ENCODE results near the gene MAP3K21.

MAP3K21 gene

GRCh38 chr1:233336554-233337456 lies 9.3 kb downstream of the MAP3K21 start:
- TF ChIP-seq SUZ12 (IDR thresholded peaks at IDR 0.05; ENCODE audit: extremely low read depth, insufficient read depth, insufficient read length) (no peak), YY1 (IDR thresholded peaks at IDR 0.05; ENCODE audit: insufficient read depth, insufficient read length) (no peak), ZNF274 (IDR thresholded peaks at IDR 0.05; ENCODE audit: low read depth, low read length) (no peak)
- H3K4me3 ChIP-seq (ENCODE audit: insufficient read length, low read depth) = no peak overlapping the region
- H3K4me1 ChIP-seq (ENCODE audit: insufficient read depth, insufficient read length) = no peaks in the 10 kb centered on the region
- no peaks in the 10 kb centered on the region for H3K9me3 ChIP-seq (ENCODE audit: insufficient read depth, low read length)
- H3K27me3 ChIP-seq (ENCODE audit: insufficient read depth, insufficient read length) = no peaks in the 10 kb centered on the region
- H3K36me3 ChIP-seq (ENCODE audit: insufficient read depth, insufficient read length, low read length) = no peaks in the 10 kb centered on the region
- DNase-seq (ENCODE audit: low read depth, low spot score) = no peak
- H3K9ac ChIP-seq (ENCODE audit: insufficient read length, low read depth) = no peak overlapping the region

GRCh38 chr1:233337505-233337904 lies 10.0 kb downstream of the MAP3K21 start:
- no peak for DNase-seq (ENCODE audit: low read depth, low spot score)
- Histone ChIP-seq H3K4me1 (ENCODE audit: insufficient read depth, insufficient read length) (no peaks in the 10 kb centered on the region), H3K27me3 (ENCODE audit: insufficient read depth, insufficient read length) (no peaks in the 10 kb centered on the region), H3K9me3 (ENCODE audit: insufficient read depth, low read length) (no peaks in the 10 kb centered on the region), H3K36me3 (ENCODE audit: insufficient read depth, insufficient read length, low read length) (no peaks in the 10 kb centered on the region), H3K4me3 (ENCODE audit: insufficient read length, low read depth) (no peak overlapping the region), H3K9ac (ENCODE audit: insufficient read length, low read depth) (no peak overlapping the region)
- TF ChIP-seq ZNF274 (IDR thresholded peaks at IDR 0.05; ENCODE audit: low read depth, low read length) (no peak), YY1 (IDR thresholded peaks at IDR 0.05; ENCODE audit: insufficient read depth, insufficient read length) (no peak), SUZ12 (IDR thresholded peaks at IDR 0.05; ENCODE audit: extremely low read depth, insufficient read depth, insufficient read length) (no peak)

- Histone ChIP-seq H3K27me3 (ENCODE audit: insufficient read depth, insufficient read length) (no peaks in the 10 kb centered on the region), H3K9me3 (ENCODE audit: insufficient read depth, low read length) (no peaks in the 10 kb centered on the region), H3K4me1 (ENCODE audit: insufficient read depth, insufficient read length) (no peaks in the 10 kb centered on the region), H3K4me3 (ENCODE audit: insufficient read length, low read depth) (no peak overlapping the region), H3K36me3 (ENCODE audit: insufficient read depth, insufficient read length, low read length) (no peaks in the 10 kb centered on the region), H3K9ac (ENCODE audit: insufficient read length, low read depth) (no peak overlapping the region)
- no peak for TF ChIP-seq SUZ12 (IDR thresholded peaks at IDR 0.05; ENCODE audit: extremely low read depth, insufficient read depth, insufficient read length)
- no peak for TF ChIP-seq YY1 (IDR thresholded peaks at IDR 0.05; ENCODE audit: insufficient read depth, insufficient read length)
- no peak for TF ChIP-seq ZNF274 (IDR thresholded peaks at IDR 0.05; ENCODE audit: low read depth, low read length)
- no peak for DNase-seq (ENCODE audit: low read depth, low spot score)
Measured at GRCh38 chr1:233338102-233338501, 10.6 kb downstream of the MAP3K21 start.

GRCh38 chr1:233340031-233340555 lies 12.6 kb downstream of the MAP3K21 start:
- H3K9ac ChIP-seq (ENCODE audit: insufficient read length, low read depth) = no peak overlapping the region
- no peaks in the 10 kb centered on the region for H3K27me3 ChIP-seq (ENCODE audit: insufficient read depth, insufficient read length)
- no peak for DNase-seq (ENCODE audit: low read depth, low spot score)
- H3K4me3 ChIP-seq (ENCODE audit: insufficient read length, low read depth) = no peak overlapping the region
- no peaks in the 10 kb centered on the region for H3K9me3 ChIP-seq (ENCODE audit: insufficient read depth, low read length)
- no peak for TF ChIP-seq YY1 (IDR thresholded peaks at IDR 0.05; ENCODE audit: insufficient read depth, insufficient read length)
- no peak for TF ChIP-seq ZNF274 (IDR thresholded peaks at IDR 0.05; ENCODE audit: low read depth, low read length)
- no peak for TF ChIP-seq SUZ12 (IDR thresholded peaks at IDR 0.05; ENCODE audit: extremely low read depth, insufficient read depth, insufficient read length)
- H3K36me3 ChIP-seq (ENCODE audit: insufficient read depth, insufficient read length, low read length) = no peaks in the 10 kb centered on the region
- no peaks in the 10 kb centered on the region for H3K4me1 ChIP-seq (ENCODE audit: insufficient read depth, insufficient read length)

- no peaks in the 10 kb centered on the region for H3K36me3 ChIP-seq (ENCODE audit: insufficient read depth, insufficient read length, low read length)
- H3K4me3 ChIP-seq (ENCODE audit: insufficient read length, low read depth) = no peak overlapping the region
- no peaks in the 10 kb centered on the region for H3K9me3 ChIP-seq (ENCODE audit: insufficient read depth, low read length)
- no peaks in the 10 kb centered on the region for H3K27me3 ChIP-seq (ENCODE audit: insufficient read depth, insufficient read length)
- no peaks in the 10 kb centered on the region for H3K4me1 ChIP-seq (ENCODE audit: insufficient read depth, insufficient read length)
- H3K9ac ChIP-seq (ENCODE audit: insufficient read length, low read depth) = no peak overlapping the region
- DNase-seq (ENCODE audit: low read depth, low spot score) = no peak
- TF ChIP-seq SUZ12 (IDR thresholded peaks at IDR 0.05; ENCODE audit: extremely low read depth, insufficient read depth, insufficient read length) (no peak), YY1 (IDR thresholded peaks at IDR 0.05; ENCODE audit: insufficient read depth, insufficient read length) (no peak), ZNF274 (IDR thresholded peaks at IDR 0.05; ENCODE audit: low read depth, low read length) (no peak)
Measured at GRCh38 chr1:233340966-233341516, 13.5 kb downstream of the MAP3K21 start.

- Histone ChIP-seq H3K9ac (ENCODE audit: insufficient read length, low read depth) (no peak overlapping the region), H3K4me3 (ENCODE audit: insufficient read length, low read depth) (no peak overlapping the region)
- TF ChIP-seq YY1 (IDR thresholded peaks at IDR 0.05; ENCODE audit: insufficient read depth, insufficient read length) (no peak), SUZ12 (IDR thresholded peaks at IDR 0.05; ENCODE audit: extremely low read depth, insufficient read depth, insufficient read length) (no peak), ZNF274 (IDR thresholded peaks at IDR 0.05; ENCODE audit: low read depth, low read length) (no peak)
Measured at GRCh38 chr1:233342086-233342485, 14.6 kb downstream of the MAP3K21 start.

GRCh38 chr1:233343262-233343661 lies 15.7 kb downstream of the MAP3K21 start:
- no peaks in the 10 kb centered on the region for H3K36me3 ChIP-seq (ENCODE audit: insufficient read depth, insufficient read length, low read length)
- TF ChIP-seq ZNF274 (IDR thresholded peaks at IDR 0.05; ENCODE audit: low read depth, low read length) = no peak
- no peak for TF ChIP-seq YY1 (IDR thresholded peaks at IDR 0.05; ENCODE audit: insufficient read depth, insufficient read length)
- TF ChIP-seq SUZ12 (IDR thresholded peaks at IDR 0.05; ENCODE audit: extremely low read depth, insufficient read depth, insufficient read length) = no peak
- no peaks in the 10 kb centered on the region for H3K9me3 ChIP-seq (ENCODE audit: insufficient read depth, low read length)
- no peak overlapping the region for H3K9ac ChIP-seq (ENCODE audit: insufficient read length, low read depth)
- H3K27me3 ChIP-seq (ENCODE audit: insufficient read depth, insufficient read length) = no peaks in the 10 kb centered on the region
- H3K4me3 ChIP-seq (ENCODE audit: insufficient read length, low read depth) = no peak overlapping the region
- no peaks in the 10 kb centered on the region for H3K4me1 ChIP-seq (ENCODE audit: insufficient read depth, insufficient read length)
- no peak for DNase-seq (ENCODE audit: low read depth, low spot score)

More at GRCh38 chr1:233342086-233342485, 14.6 kb downstream of the MAP3K21 start:
- H3K4me1 ChIP-seq (ENCODE audit: insufficient read depth, insufficient read length) = no peaks in the 10 kb centered on the region
- no peaks in the 10 kb centered on the region for H3K9me3 ChIP-seq (ENCODE audit: insufficient read depth, low read length)
- no peak for DNase-seq (ENCODE audit: low read depth, low spot score)
- no peaks in the 10 kb centered on the region for H3K27me3 ChIP-seq (ENCODE audit: insufficient read depth, insufficient read length)
- H3K36me3 ChIP-seq (ENCODE audit: insufficient read depth, insufficient read length, low read length) = no peaks in the 10 kb centered on the region
